NB4 (cell line): Measurements from ENCODE around the gene MBNL2.
A peak's percentile ranks its signal among the peaks of the same experiment; 100 is the strongest.

Experiments
- DNase-seq: peaks from one replicate; pipeline ENCODE4 v3.0.0; 2010; ENCODE audit warnings: low read depth
- H3K4me3 ChIP-seq: one replicate; pipeline ENCODE4 v1.5.1; 2011; ENCODE audit warnings: mild to moderate bottlenecking, low read depth, low read length, moderate library complexity
- MYC ChIP-seq: IDR thresholded peaks from 2 replicates; pipeline ENCODE4 v1.6.1; 2011; ENCODE audit warnings: low read depth, low read length
- POLR2A ChIP-seq: IDR thresholded peaks from 2 replicates; pipeline ENCODE4 v1.6.1; 2011; ENCODE audit warnings: mild to moderate bottlenecking; ENCODE audit not compliant: insufficient read length; ENCODE audit errors: extremely low read depth
- TF ChIP-seq, protein P1 (sequence below): IDR thresholded peaks from one replicate; pipeline ENCODE4 v1.5.1; 2012; ENCODE audit warnings: low read depth, low read length
- TF ChIP-seq, protein P2 (sequence below): IDR thresholded peaks from 2 replicates; pipeline ENCODE4 v1.6.1; 2011; ENCODE audit warnings: low read depth, low read length

MBNL2 gene

DNA sequence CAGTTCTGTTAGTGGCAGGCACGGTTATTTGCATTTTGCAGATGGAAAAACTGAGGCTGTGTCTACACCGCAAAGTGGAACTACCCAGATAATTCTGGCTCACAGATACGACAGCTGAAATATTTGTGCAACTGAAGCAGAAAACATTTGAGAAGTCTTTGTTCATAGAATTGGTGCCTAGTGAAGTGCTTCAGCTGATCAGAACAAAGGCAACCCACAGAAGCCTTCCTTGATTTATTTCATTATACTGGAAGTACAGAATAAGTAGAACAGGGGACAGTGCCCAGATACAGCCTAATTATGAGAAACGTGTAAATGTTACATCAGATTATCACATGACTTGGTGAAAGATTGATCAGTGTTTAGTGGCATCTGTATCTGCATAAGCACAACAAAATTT lies 138.5 kb downstream of the MBNL2 start:
- H3K4me3 ChIP-seq = no peak overlapping the region
- no peak for DNase-seq
- TF ChIP-seq, protein P1, sequence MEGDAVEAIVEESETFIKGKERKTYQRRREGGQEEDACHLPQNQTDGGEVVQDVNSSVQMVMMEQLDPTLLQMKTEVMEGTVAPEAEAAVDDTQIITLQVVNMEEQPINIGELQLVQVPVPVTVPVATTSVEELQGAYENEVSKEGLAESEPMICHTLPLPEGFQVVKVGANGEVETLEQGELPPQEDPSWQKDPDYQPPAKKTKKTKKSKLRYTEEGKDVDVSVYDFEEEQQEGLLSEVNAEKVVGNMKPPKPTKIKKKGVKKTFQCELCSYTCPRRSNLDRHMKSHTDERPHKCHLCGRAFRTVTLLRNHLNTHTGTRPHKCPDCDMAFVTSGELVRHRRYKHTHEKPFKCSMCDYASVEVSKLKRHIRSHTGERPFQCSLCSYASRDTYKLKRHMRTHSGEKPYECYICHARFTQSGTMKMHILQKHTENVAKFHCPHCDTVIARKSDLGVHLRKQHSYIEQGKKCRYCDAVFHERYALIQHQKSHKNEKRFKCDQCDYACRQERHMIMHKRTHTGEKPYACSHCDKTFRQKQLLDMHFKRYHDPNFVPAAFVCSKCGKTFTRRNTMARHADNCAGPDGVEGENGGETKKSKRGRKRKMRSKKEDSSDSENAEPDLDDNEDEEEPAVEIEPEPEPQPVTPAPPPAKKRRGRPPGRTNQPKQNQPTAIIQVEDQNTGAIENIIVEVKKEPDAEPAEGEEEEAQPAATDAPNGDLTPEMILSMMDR = no peak
- no peak for TF ChIP-seq MYC
- TF ChIP-seq, protein P2, sequence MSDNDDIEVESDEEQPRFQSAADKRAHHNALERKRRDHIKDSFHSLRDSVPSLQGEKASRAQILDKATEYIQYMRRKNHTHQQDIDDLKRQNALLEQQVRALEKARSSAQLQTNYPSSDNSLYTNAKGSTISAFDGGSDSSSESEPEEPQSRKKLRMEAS = no peak
- no peak for TF ChIP-seq POLR2A

DNA sequence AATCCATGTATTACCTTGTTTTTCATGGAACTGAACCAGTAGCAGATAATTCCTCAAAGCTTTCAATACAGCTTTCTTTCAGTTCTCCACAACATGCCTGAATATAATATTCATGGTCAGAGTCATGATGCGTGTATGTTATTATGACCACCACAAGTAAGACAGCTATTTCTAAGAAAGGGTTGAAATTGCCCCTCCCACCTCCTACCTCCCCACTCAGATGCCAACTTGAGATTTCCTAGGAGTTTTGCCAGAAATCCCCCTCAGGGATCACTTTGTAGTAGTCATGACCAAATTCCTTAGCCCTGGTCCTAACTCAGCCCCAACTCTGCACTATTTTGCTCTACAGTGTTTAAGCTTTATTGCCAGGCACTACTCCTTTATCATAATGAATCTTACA lies 141.9 kb downstream of the MBNL2 start:
- no peak overlapping the region for H3K4me3 ChIP-seq
- TF ChIP-seq, protein P1 = no peak
- TF ChIP-seq MYC (no peak), POLR2A (no peak)
- DNase-seq = no peak

DNA sequence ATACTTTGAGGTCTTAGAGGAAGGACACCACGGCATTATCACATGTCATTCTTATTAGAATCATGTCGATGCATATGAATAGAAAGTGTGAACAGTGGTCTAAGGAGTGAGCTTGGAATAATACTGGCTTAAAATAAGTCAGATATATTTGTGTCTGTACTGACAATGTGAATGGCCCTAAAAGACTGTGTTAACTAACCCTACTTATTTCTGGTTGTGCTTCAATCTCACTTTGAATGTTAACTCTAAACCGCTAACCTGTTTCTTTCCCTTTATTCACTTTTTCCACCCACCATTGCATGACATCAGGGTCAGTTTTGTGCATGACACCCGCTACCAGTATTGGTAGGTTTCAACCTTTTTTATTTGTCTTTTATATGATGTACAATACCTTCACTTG lies 142.7 kb downstream of the MBNL2 start:
- H3K4me3 ChIP-seq = no peak overlapping the region
- no peak for DNase-seq
- TF ChIP-seq, protein P1 = no peak
- TF ChIP-seq POLR2A (no peak), MYC (no peak)
- TF ChIP-seq, protein P2 = no peak

DNA sequence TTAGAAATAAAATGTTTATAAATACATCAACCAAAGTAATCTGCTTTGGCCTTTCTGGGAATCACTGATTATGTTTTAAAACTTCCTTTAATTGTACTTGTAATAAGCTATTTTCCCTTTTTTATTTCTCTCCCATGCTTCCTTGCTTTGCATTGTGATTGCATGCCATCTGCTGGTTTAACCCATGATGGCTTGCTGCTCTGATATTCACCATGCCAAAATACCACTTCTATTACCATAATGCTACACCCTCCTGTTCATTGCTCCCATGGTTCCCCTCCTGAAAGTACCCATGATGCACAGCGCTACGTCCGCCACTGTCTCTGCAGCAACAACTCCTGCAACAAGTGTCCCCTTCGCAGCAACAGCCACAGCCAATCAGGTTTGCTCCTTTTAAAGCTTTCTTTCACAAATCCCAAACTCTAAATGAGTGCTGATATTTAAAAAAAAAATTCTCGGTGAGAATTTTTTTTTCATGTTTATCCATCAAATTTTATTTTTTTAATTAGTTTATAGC lies 144.1 kb downstream of the MBNL2 start:
- peak; percentile 40 for DNase-seq

DNA sequence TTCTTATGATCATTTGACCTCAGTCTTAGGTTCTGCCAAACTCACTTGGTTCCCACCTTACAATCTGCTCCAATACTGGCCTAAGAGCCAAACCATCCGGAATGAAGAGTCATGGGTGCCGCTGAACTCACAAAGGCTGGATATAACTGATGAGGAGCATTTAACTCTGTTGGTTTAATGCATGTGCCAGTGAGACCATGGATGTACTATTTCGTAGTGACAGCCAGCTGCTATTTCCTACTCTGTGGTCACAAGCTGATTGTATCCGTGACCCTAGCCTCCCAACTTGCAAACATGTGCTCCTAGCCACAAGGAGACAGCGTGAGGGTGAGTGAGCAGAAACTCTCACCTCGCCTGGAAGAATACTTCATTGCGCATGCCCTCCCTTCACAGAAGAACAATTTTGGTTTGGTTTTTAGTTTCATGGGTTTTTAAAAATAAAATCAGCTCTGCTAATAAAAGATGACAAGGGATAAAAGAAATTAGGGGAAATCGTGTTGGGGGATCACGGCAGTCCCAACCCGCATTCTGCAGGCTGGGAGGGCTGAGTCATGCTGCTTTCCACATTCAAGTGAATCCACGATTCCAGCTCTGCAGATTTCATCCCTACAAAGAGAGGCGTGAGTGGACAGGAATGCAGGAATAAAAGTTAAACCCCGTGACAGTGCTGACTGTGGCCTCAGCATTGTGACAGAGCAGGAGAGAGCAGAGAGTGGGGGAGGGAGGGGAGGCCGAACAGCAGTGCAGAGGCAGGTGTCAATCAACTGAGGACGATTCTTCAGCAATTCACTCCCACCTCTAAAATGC lies 145.1 kb downstream of the MBNL2 start:
- TF ChIP-seq POLR2A (no peak), MYC (peak; percentile 100)
- TF ChIP-seq, protein P2 = peak; percentile 100
- peak; percentile 95 for DNase-seq
- peak overlapping the region; percentile 52 for H3K4me3 ChIP-seq

More for the DNA sequence above, 144.1 kb downstream of the MBNL2 start:
- H3K4me3 ChIP-seq = no peak overlapping the region
- TF ChIP-seq POLR2A (no peak), MYC (no peak)
- TF ChIP-seq, protein P2 = peak; percentile 54
- TF ChIP-seq, protein P1 = peak; percentile 22

DNA sequence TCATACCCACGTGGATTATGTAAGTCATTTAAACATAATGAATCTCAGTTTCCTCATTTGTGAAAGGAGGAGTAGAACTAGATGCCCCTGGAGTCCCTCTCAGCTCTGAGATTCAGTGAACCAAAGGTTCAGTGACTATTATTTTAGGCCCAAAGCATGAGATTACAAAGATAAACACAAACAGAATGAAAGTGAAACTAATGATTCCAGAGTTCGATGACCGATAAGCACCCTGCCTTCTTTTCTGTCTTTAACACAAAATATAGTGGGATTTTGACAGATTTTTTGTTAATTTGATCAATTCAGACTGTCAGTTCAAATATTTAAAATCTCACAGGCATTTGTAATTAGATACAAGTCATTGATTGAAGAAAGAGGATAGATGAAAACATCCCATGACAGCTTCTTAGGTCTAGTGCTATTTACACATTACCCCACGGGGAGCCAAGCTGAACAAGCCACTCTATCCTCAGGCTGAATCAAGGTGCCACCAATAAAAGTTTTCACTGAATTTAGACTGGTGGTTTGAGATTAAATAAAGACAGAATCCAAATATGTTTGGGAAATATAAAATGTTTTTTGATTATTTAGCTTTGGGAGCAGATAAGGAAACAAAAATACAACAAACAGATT lies 147.2 kb downstream of the MBNL2 start:
- TF ChIP-seq, protein P1 = no peak
- TF ChIP-seq, protein P2 = peak; percentile 52; the same call in 1 of the 2 replicates
- no peak for DNase-seq
- H3K4me3 ChIP-seq = peak overlapping the region; percentile 67
